Kidney (tissue), 14 donors: ENCODE data around the gene CAMLG. TPM values are rescaled to one million over a fixed set of nuclear protein-coding genes. Genes with fewer than 3 reads are reported as not detected.

Experiments
- DNase-seq, 5 donors: peaks; one replicate each; pipeline ENCODE4 v3.0.0-alpha.2; 2013 to 2020
- FAIRE-seq: peaks from 2 replicates; lab custom pipeline; 2012; peaks lifted over from hg19 to GRCh38; lab: Jason Lieb, UNC
- H3K27ac ChIP-seq, 2 donors: one replicate each; pipeline ENCODE4 v1.7.0; 2013; ENCODE audit warnings: low read depth in 2 of 2, low read length in 2 of 2, inconsistent platforms in 1 of 2
- H3K27me3 ChIP-seq: one replicate; pipeline ENCODE4 v1.7.1; 2013; ENCODE audit warnings: low read length, inconsistent platforms; ENCODE audit not compliant: control insufficient read depth, insufficient read depth
- H3K36me3 ChIP-seq, 3 donors: one replicate each; pipeline versions ENCODE4 v1.7.0 to v1.7.1; 2013; ENCODE audit warnings: low read length in 3 of 3, control low read depth in 1 of 3, inconsistent platforms in 1 of 3; ENCODE audit not compliant: insufficient read depth in 3 of 3, control insufficient read depth in 2 of 3
- H3K4me1 ChIP-seq, 3 donors: one replicate each; pipeline versions ENCODE4 v1.7.0 to v1.7.1; 2013; ENCODE audit warnings: low read length in 3 of 3, inconsistent platforms in 1 of 3, low read depth in 1 of 3; ENCODE audit not compliant: control insufficient read depth in 2 of 3, insufficient read depth in 2 of 3
- H3K4me3 ChIP-seq, 3 donors: one replicate each; pipeline versions ENCODE4 v1.7.0 to v1.8.1; 2013; ENCODE audit warnings: low read length in 3 of 3, control low read depth in 1 of 3, inconsistent platforms in 1 of 3
- H3K9ac ChIP-seq, 3 donors: one replicate each; pipeline versions ENCODE4 v1.7.0 to v1.7.1; 2013; ENCODE audit warnings: low read length in 3 of 3, control low read depth in 1 of 3, inconsistent platforms in 1 of 3
- H3K9me3 ChIP-seq, 3 donors: one replicate each; pipeline versions ENCODE4 v1.7.0 to v1.7.1; 2013; ENCODE audit warnings: low read length in 3 of 3, control low read depth in 1 of 3, inconsistent platforms in 1 of 3; ENCODE audit not compliant: control insufficient read depth in 2 of 3, insufficient read depth in 1 of 3
- CTCF ChIP-seq: IDR thresholded peaks from 3 replicates; pipeline ENCODE4 v1.5.1; 2012; ENCODE audit warnings: mild to moderate bottlenecking, moderate library complexity, borderline replicate concordance; ENCODE audit not compliant: insufficient read depth; ENCODE audit errors: extremely low read depth
- intact Hi-C: fragments of 100-400 bp; cut with DNase I; formaldehyde crosslinking; loops from one replicate; pipeline ENCODE4 v1.11.1; 2022
- polyA plus RNA-seq: library from polyadenylated mRNA; stranded (reverse); fragments of 350-450 nt; fragmentation: Illumina TruSeq; extraction: RNeasy Lipid Tissue Mini Kit (QIAGEN cat#74804); gene quantifications from one replicate; pipeline ENCODE4 v1.2.3, GENCODE V29; 2014; ENCODE audit warnings: low read depth, low replicate concordance; ENCODE audit not compliant: insufficient read depth
- total RNA-seq: library from RNA; stranded (reverse); fragmentation: NEBNext Ultra II Directional; extraction: Animal tissue kit (Norgen Biotek cat#: 25700); gene quantifications from one replicate; pipeline ENCODE4 v1.2.1, GENCODE V29; 2021
- donor health status: control.
- donor health status: control.
- donor health status: control.
- donor health status: control.
- donor health status: control.
- donor health status: DM: yes; HTN: yes; CAD: no.
- donor health status: Normal renal cell carcinoma (clear cell type).

CAMLG gene
- total and polyA plus RNA-seq, 2 donors from 2014 or later, result 22.9 to 47.0 TPM

- H3K4me3 ChIP-seq, result no peak overlapping the region
- no peak overlapping the region for H3K9ac ChIP-seq
- H3K27me3 ChIP-seq, result no peaks in the 10 kb centered on the region
- no peaks in the 10 kb centered on the region for H3K9me3 ChIP-seq
- H3K36me3 ChIP-seq, result peaks cover 2 to 5% (median 3%) of the 10 kb centered on the region in 3 donors
- DNase-seq (no peak), FAIRE-seq (no peak)
- intact Hi-C loops, result no loop called here
- peaks cover 0 to 6% (median 4%) of the 10 kb centered on the region in 3 donors for H3K4me1 ChIP-seq
- no peak for TF ChIP-seq CTCF
- no peak overlapping the region for H3K27ac ChIP-seq
Observed at GRCh38 chr5:134742134-134742533, 3.8 kb downstream of the CAMLG start.

DNA sequence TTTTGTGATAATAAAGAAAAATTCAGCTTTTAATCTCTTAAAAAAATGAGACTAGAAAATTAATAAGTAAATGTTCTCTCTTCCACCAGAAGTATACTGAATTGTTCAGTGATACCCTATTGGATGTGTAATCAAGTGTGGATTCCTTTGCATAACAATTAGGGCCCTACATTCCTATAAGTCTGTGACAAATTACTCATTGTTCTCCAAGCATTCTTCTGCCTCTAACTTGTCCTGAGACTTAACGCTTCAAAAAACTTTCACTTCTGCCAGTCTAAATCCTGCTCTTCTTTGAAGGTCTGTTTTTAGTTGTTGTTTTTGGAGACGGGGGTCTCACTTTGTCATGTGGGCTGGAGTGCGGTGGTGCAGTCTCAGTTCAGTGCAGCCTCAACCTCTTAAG is 11.1 kb downstream of the CAMLG start:
- no peak overlapping the region for H3K9ac ChIP-seq
- H3K4me1 ChIP-seq, result no peaks in the 10 kb centered on the region
- no peak for FAIRE-seq
- no peak for TF ChIP-seq CTCF
- intact Hi-C loops, result no loop called here
- DNase-seq, result no peak
- H3K4me3 ChIP-seq, result no peak overlapping the region
- no peaks in the 10 kb centered on the region for H3K27me3 ChIP-seq
- no peaks in the 10 kb centered on the region for H3K36me3 ChIP-seq
- no peak overlapping the region for H3K27ac ChIP-seq
- H3K9me3 ChIP-seq, result no peaks in the 10 kb centered on the region

- H3K9ac ChIP-seq, result peak overlapping the region in 2 of 3 donors; percentile 76 to 86
- peaks cover 0 to 12% (median 11%) of the 10 kb centered on the region in 3 donors for H3K4me1 ChIP-seq
- intact Hi-C loops, result no loop called here
- no peaks in the 10 kb centered on the region for H3K36me3 ChIP-seq
- DNase-seq (no peak), FAIRE-seq (no peak)
- no peaks in the 10 kb centered on the region for H3K27me3 ChIP-seq
- peak overlapping the region; percentile 79 to 93 (median 88) for H3K4me3 ChIP-seq
- no peak for TF ChIP-seq CTCF
- H3K9me3 ChIP-seq, result no peaks in the 10 kb centered on the region
- no peak overlapping the region for H3K27ac ChIP-seq
Observed at GRCh38 chr5:134758176-134758503, 19.8 kb downstream of the CAMLG start.
